Activated CD4-positive, CD25-positive, alpha-beta regulatory T cell (primary cell): ENCODE measurements around the gene BACH2.
"Not testable (repeated sequence)": the region's sequence is repeated elsewhere in the genome, so short reads cannot be mapped to it uniquely, and the experiment has no call there.

Experiments used
- DNase-seq, 4 experiments: peaks; one replicate each; lab custom pipeline; 2025; lab: John Stamatoyannopoulos, UW

Gene BACH2

GRCh38 chr6:90296341-90297114 lies at the start of gene BACH2:
TSS of gene BACH2 (minus strand) at chr6:90296843. CDS start at chr6:90008844, 287,999 bp downstream.
- peak; percentile 65 to 86 (median 80) for DNase-seq

- DNase-seq, result no peak
These were observed 46.9 kb upstream of the BACH2 start for GRCh38 chr6:90343576-90343975.

DNA sequence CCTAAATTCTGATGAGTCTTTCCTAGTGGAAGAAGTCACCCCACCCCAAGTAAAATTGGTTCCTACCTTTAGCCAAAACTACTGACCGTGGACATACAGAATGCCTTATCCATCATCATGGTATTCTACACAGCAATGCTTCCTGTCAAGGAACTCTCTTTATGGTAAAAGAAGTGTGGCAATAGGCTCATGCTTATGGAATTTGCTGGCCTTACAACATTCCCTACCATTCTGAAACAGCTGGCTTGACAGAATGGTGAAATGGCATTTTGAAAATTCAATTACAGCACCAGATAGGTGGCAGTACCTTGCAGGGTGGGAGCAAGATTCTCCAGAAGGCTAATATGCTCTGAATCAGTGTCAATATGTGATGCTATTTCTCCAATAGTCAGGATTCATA lies 41.8 kb upstream of the BACH2 start:
- DNase-seq, result no peak

DNA sequence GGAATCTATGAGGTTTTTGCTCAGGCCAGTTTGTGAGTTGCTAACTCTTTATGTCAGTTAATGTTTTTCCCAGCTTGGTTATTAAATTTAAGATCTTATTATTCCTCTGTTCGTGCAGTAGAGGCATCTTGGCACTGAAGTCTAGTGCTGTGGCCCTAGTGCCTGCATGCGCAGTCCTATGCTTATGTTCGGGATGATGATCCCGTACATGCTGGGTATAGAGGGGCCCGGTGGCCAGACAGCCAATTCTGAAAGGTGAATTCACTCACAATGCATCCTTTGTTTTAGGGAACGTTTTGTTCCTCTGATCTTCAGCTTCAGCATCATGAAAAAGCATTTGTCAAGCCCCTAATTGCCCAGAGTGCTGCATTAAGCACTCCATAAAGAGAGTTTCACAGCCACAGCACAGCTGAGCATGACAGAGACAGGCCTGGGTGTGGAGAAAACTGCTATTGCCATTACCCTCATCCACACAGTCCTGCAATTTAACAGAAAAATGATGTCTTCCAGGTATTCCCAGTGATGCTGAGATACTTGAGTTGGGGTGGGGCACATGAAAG lies 39.8 kb upstream of the BACH2 start:
- DNase-seq, result no peak

GRCh38 chr6:90333928-90334327 lies 37.3 kb upstream of the BACH2 start:
- no peak for DNase-seq

DNA sequence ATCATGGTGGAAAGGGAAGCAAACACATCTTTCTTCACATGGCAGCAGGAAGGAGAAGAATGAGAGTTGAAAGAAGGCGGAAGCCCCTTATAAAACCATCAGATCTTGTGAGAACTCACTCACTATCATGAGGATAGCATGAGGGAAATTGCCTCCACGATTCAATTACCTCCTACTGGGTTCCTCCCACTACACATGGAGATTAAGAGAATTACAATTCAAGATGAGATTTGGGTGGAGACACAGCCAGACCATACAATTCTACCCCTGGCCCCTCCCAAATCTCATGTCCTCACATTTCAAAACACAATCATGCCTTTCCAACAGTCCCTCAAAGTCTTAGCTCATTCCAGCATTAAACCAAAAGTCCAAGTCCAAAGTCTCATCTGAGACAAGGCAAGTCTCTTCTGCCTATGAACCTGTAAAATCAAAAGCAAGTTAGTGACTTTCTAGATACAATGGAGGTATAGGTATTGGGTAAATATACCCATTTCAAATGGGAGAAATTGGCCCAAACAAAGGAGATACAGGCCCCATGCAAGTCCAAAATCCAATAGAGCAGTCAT lies 36.4 kb upstream of the BACH2 start:
- not testable (repeated sequence) for DNase-seq

- DNase-seq, result no peak
These were observed 32.9 kb upstream of the BACH2 start for GRCh38 chr6:90329386-90330077.

GRCh38 chr6:90328004-90328403 lies 31.4 kb upstream of the BACH2 start:
- no peak for DNase-seq

GRCh38 chr6:90326404-90327057 lies 29.9 kb upstream of the BACH2 start:
- no peak for DNase-seq

GRCh38 chr6:90323706-90324105 lies 27.1 kb upstream of the BACH2 start:
- no peak for DNase-seq

DNA sequence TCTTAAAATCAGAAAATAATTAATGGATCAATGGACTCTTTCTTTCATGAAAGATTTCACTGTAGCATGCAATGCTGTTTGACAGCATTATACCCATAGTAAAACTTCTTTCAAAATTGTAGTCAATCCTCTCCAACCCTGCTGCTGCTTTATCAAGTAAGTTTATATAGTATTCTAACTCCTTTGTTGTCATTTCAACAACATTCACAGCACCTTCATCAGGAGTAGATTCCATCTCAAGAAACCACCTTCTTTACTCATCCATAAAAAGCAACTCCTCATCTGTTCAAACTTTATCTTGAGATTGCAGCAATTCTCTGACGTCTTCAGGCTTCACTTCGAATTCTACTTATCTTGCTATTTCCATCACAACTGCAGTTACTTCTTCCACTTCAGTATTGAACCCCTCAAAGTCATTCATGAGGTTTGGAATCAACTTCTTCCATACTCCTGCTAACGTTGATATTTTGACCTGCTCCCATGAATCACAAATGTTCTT lies 26.4 kb upstream of the BACH2 start:
- DNase-seq, result no peak

GRCh38 chr6:90319979-90320685 lies 23.5 kb upstream of the BACH2 start:
- DNase-seq, result no peak

DNA sequence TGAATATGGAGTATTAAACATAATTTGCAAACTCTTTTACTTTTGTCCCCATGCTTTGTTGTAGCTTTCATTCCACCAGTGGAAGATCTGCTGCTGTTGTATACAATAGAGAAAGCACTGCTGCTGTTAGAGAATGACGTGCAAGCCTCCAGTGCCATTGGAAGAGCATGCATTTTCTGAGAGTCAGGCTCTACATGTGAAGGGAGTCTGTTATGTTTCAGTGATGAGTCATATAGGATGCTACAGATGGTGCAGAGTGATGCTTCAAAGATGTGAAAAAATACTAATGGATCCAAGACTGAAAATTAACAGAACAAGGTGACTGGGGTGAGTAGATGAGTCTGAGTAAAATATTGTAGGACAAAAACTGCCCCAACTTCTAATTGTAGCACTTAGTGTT lies 22.4 kb upstream of the BACH2 start:
- DNase-seq, result no peak

DNA sequence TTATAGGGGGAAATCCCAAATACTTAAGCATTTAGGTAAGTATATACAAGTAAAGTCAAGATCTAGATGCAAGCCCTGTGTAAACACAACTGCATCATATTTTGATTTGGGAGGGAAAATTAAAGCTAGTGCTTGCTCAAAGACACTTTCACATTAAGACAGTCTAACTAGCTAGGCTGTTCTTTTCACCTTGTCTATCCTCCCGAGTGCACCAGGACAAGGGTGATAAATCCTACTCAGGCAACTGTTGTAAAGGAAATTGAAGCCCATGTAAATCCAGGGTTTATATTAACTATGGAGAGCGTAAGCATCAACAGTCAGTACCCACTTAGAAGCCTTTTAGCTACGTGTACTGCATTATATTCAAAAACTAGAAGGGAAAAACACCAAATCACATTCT lies 19.3 kb upstream of the BACH2 start:
- no peak for DNase-seq

GRCh38 chr6:90315354-90315950 lies 18.8 kb upstream of the BACH2 start:
- no peak for DNase-seq

GRCh38 chr6:90314514-90314913 lies 17.9 kb upstream of the BACH2 start:
- DNase-seq, result no peak

- DNase-seq, result no peak
These were observed 14.9 kb upstream of the BACH2 start for GRCh38 chr6:90311569-90311968.

DNA sequence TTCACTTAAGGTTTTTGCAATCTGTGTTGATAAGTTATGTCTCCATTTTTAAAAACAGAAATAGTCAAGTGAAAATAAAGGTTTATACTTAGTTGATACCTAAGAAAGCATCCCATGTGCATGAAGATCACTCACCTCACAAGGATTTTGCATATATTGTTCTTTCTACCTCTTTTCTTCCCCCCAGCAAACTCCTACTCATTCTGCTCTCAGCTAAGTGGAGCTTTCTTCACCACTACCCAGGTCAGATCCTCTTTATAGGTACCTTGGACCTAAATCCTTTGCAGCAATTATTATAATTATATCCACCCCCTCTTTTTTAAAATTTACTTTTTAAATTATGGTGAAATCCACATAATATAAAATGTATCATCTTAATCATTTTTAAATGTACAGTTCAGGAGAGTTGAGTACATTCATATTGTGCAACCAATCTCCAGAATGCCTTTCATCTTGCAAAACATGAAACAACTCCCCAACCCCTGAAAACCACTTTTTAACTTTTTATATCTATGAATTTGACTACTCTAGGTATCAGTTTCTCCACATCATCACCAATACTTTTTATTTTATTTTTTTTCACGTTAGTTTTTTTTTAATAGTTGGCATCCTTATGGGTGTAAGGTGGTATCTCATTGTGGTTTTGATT lies 9.3 kb upstream of the BACH2 start:
- no peak for DNase-seq

- no peak for DNase-seq
These were observed 7.7 kb upstream of the BACH2 start for GRCh38 chr6:90304308-90304707.

- no peak for DNase-seq
These were observed 6.4 kb upstream of the BACH2 start for GRCh38 chr6:90303039-90303438.

GRCh38 chr6:90302320-90302719 lies 5.7 kb upstream of the BACH2 start:
- DNase-seq, result no peak
